Measurements from ENCODE around the gene ADORA3. TPM values are rescaled to one million over a fixed set of nuclear protein-coding genes. Genes with fewer than 3 reads are reported as not detected.
A peak's percentile ranks its signal among the peaks of the same experiment; 100 is the strongest.

ADORA3 gene
- total RNA-seq, 1 donor from 2014 or later, result not detected

- Mint-ChIP-seq H3K36me3 (ENCODE audit: low read depth) (peaks cover 34% of the 10 kb centered on the region), H3K4me3 (ENCODE audit: low read depth) (no peak overlapping the region), H3K4me1 (ENCODE audit: low read depth) (peaks cover 19% of the 10 kb centered on the region), H3K9me3 (no peaks in the 10 kb centered on the region), H3K27me3 (ENCODE audit: low read depth) (no peaks in the 10 kb centered on the region), H3K27ac (no peak overlapping the region)
- intact Hi-C loops (cut with micrococcal nuclease), result no loop called here
- DNase-seq (ENCODE audit: low spot score), result no peak
Observed at GRCh38 chr1:111467865-111468716, 35.3 kb downstream of the ADORA3 start.

GRCh38 chr1:111466480-111466879 lies 37.0 kb downstream of the ADORA3 start:
- H3K4me1 Mint-ChIP-seq (ENCODE audit: low read depth), result peaks cover 13% of the 10 kb centered on the region
- no peak overlapping the region for H3K4me3 Mint-ChIP-seq (ENCODE audit: low read depth)
- H3K36me3 Mint-ChIP-seq (ENCODE audit: low read depth), result peaks cover 44% of the 10 kb centered on the region
- intact Hi-C loops (cut with micrococcal nuclease), result no loop called here
- no peak for DNase-seq (ENCODE audit: low spot score)
- H3K9me3 Mint-ChIP-seq, result no peaks in the 10 kb centered on the region
- no peak overlapping the region for H3K27ac Mint-ChIP-seq
- no peaks in the 10 kb centered on the region for H3K27me3 Mint-ChIP-seq (ENCODE audit: low read depth)

GRCh38 chr1:111465754-111466153 lies 37.7 kb downstream of the ADORA3 start:
- Mint-ChIP-seq H3K4me1 (ENCODE audit: low read depth) (peaks cover 13% of the 10 kb centered on the region), H3K36me3 (ENCODE audit: low read depth) (peaks cover 51% of the 10 kb centered on the region), H3K27me3 (ENCODE audit: low read depth) (no peaks in the 10 kb centered on the region), H3K27ac (no peak overlapping the region), H3K4me3 (ENCODE audit: low read depth) (no peak overlapping the region), H3K9me3 (no peaks in the 10 kb centered on the region)
- DNase-seq (ENCODE audit: low spot score), result no peak
- intact Hi-C loops (cut with micrococcal nuclease), result no loop called here

GRCh38 chr1:111463029-111463683 lies 40.3 kb downstream of the ADORA3 start:
- Mint-ChIP-seq H3K36me3 (ENCODE audit: low read depth) (peaks cover 71% of the 10 kb centered on the region), H3K4me3 (ENCODE audit: low read depth) (no peak overlapping the region), H3K27me3 (ENCODE audit: low read depth) (no peaks in the 10 kb centered on the region), H3K4me1 (ENCODE audit: low read depth) (peaks cover 13% of the 10 kb centered on the region), H3K9me3 (no peaks in the 10 kb centered on the region), H3K27ac (no peak overlapping the region)
- intact Hi-C loops (cut with micrococcal nuclease), result no loop called here
- DNase-seq (ENCODE audit: low spot score), result no peak

- Mint-ChIP-seq H3K36me3 (ENCODE audit: low read depth) (peaks cover 71% of the 10 kb centered on the region), H3K27me3 (ENCODE audit: low read depth) (no peaks in the 10 kb centered on the region), H3K4me1 (ENCODE audit: low read depth) (peaks cover 14% of the 10 kb centered on the region), H3K27ac (no peak overlapping the region), H3K4me3 (ENCODE audit: low read depth) (no peak overlapping the region), H3K9me3 (no peaks in the 10 kb centered on the region)
- no peak for DNase-seq (ENCODE audit: low spot score)
- intact Hi-C loops (cut with micrococcal nuclease), result no loop called here
Observed at GRCh38 chr1:111462370-111463028, 40.9 kb downstream of the ADORA3 start.

GRCh38 chr1:111461765-111462164 lies 41.7 kb downstream of the ADORA3 start:
- peaks cover 14% of the 10 kb centered on the region for H3K4me1 Mint-ChIP-seq (ENCODE audit: low read depth)
- H3K36me3 Mint-ChIP-seq (ENCODE audit: low read depth), result peaks cover 74% of the 10 kb centered on the region
- H3K4me3 Mint-ChIP-seq (ENCODE audit: low read depth), result no peak overlapping the region
- no peaks in the 10 kb centered on the region for H3K27me3 Mint-ChIP-seq (ENCODE audit: low read depth)
- DNase-seq (ENCODE audit: low spot score), result no peak
- intact Hi-C loops (cut with micrococcal nuclease), result no loop called here
- H3K27ac Mint-ChIP-seq, result no peak overlapping the region
- no peaks in the 10 kb centered on the region for H3K9me3 Mint-ChIP-seq

- H3K4me1 Mint-ChIP-seq (ENCODE audit: low read depth), result peaks cover 46% of the 10 kb centered on the region
- intact Hi-C loops (cut with micrococcal nuclease), result no loop called here
- H3K4me3 Mint-ChIP-seq (ENCODE audit: low read depth), result no peak overlapping the region
- H3K9me3 Mint-ChIP-seq, result no peaks in the 10 kb centered on the region
- H3K27me3 Mint-ChIP-seq (ENCODE audit: low read depth), result no peaks in the 10 kb centered on the region
- no peak for DNase-seq (ENCODE audit: low spot score)
- peaks cover 87% of the 10 kb centered on the region for H3K36me3 Mint-ChIP-seq (ENCODE audit: low read depth)
- H3K27ac Mint-ChIP-seq, result peak overlapping the region; percentile 28
Observed at GRCh38 chr1:111455642-111456031, 47.8 kb downstream of the ADORA3 start.

- Mint-ChIP-seq H3K4me1 (ENCODE audit: low read depth) (peaks cover 46% of the 10 kb centered on the region), H3K36me3 (ENCODE audit: low read depth) (peaks cover 85% of the 10 kb centered on the region), H3K4me3 (ENCODE audit: low read depth) (peak overlapping the region; percentile 9), H3K27ac (peak overlapping the region; percentile 39), H3K27me3 (ENCODE audit: low read depth) (no peaks in the 10 kb centered on the region), H3K9me3 (no peaks in the 10 kb centered on the region)
- no peak for DNase-seq (ENCODE audit: low spot score)
- intact Hi-C loops (cut with micrococcal nuclease), result loop anchor here (5.0 kb wide), 1 partner anchor 167 kb away; no protein-coding TSS in a partner anchor
Observed at GRCh38 chr1:111454859-111455641, 48.4 kb downstream of the ADORA3 start.

GRCh38 chr1:111453706-111454105 lies 49.7 kb downstream of the ADORA3 start:
- Mint-ChIP-seq H3K36me3 (ENCODE audit: low read depth) (peaks cover 81% of the 10 kb centered on the region), H3K27me3 (ENCODE audit: low read depth) (no peaks in the 10 kb centered on the region), H3K4me1 (ENCODE audit: low read depth) (peaks cover 46% of the 10 kb centered on the region), H3K27ac (no peak overlapping the region), H3K9me3 (no peaks in the 10 kb centered on the region), H3K4me3 (ENCODE audit: low read depth) (no peak overlapping the region)
- no peak for DNase-seq (ENCODE audit: low spot score)
- intact Hi-C loops (cut with micrococcal nuclease), result loop anchor here (5.0 kb wide), 1 partner anchor 169 kb away; no protein-coding TSS in a partner anchor

GRCh38 chr1:111452581-111452980 lies 50.9 kb downstream of the ADORA3 start:
- no peak overlapping the region for H3K4me3 Mint-ChIP-seq (ENCODE audit: low read depth)
- DNase-seq (ENCODE audit: low spot score), result no peak
- H3K4me1 Mint-ChIP-seq (ENCODE audit: low read depth), result peaks cover 50% of the 10 kb centered on the region
- H3K36me3 Mint-ChIP-seq (ENCODE audit: low read depth), result peaks cover 80% of the 10 kb centered on the region
- H3K9me3 Mint-ChIP-seq, result no peaks in the 10 kb centered on the region
- intact Hi-C loops (cut with micrococcal nuclease), result loop anchor here (5.0 kb wide), 1 partner anchor 170 kb away; no protein-coding TSS in a partner anchor
- H3K27ac Mint-ChIP-seq, result no peak overlapping the region
- H3K27me3 Mint-ChIP-seq (ENCODE audit: low read depth), result no peaks in the 10 kb centered on the region

GRCh38 chr1:111450185-111450584 lies 53.2 kb downstream of the ADORA3 start:
- H3K27me3 Mint-ChIP-seq (ENCODE audit: low read depth), result no peaks in the 10 kb centered on the region
- peaks cover 81% of the 10 kb centered on the region for H3K36me3 Mint-ChIP-seq (ENCODE audit: low read depth)
- no peaks in the 10 kb centered on the region for H3K9me3 Mint-ChIP-seq
- intact Hi-C loops (cut with micrococcal nuclease), result loop anchor here (5.0 kb wide), 1 partner anchor 172 kb away; no protein-coding TSS in a partner anchor
- peak overlapping the region; percentile 96 for H3K27ac Mint-ChIP-seq
- DNase-seq (ENCODE audit: low spot score), result no peak
- H3K4me3 Mint-ChIP-seq (ENCODE audit: low read depth), result peak overlapping the region; percentile 100
- peaks cover 53% of the 10 kb centered on the region for H3K4me1 Mint-ChIP-seq (ENCODE audit: low read depth)

- DNase-seq (ENCODE audit: low spot score), result no peak
- no peaks in the 10 kb centered on the region for H3K9me3 Mint-ChIP-seq
- H3K4me1 Mint-ChIP-seq (ENCODE audit: low read depth), result peaks cover 53% of the 10 kb centered on the region
- H3K27me3 Mint-ChIP-seq (ENCODE audit: low read depth), result no peaks in the 10 kb centered on the region
- intact Hi-C loops (cut with micrococcal nuclease), result loop anchor here (1.0 to 5.0 kb wide), 7 partner anchors 26 to 309 kb away; partner anchors contain the start of genes CEPT1, DDX20 and DRAM2
- peak overlapping the region; percentile 100 for H3K4me3 Mint-ChIP-seq (ENCODE audit: low read depth)
- peaks cover 79% of the 10 kb centered on the region for H3K36me3 Mint-ChIP-seq (ENCODE audit: low read depth)
- peak overlapping the region; percentile 96 for H3K27ac Mint-ChIP-seq
Observed at GRCh38 chr1:111449703-111450017, 53.8 kb downstream of the ADORA3 start.

All from activated T-helper 2 cell treated with anti-CD3 and anti-CD28 coated beads, Interferon-gamma antibody, Interleukin-2, Interleukin-4, amounts not matched to agents 10 μg/mL and 5 μg/mL and 100 μg/mL, durations not matched to agents 14 hours and 24 hours and 36 hours (primary cell).